Loucy (cell line): Measurements from ENCODE around the gene HBB.

Source experiments
- CTCF ChIP-seq: fragments of 200-600 bp; sonication (generic); conservative IDR thresholded peaks from 2 replicates; pipeline ENCODE4 v1.5.1; 2014; ENCODE audit warnings: mild to moderate bottlenecking, antibody characterized with exemption, low read length
- EZH2phosphoT487 ChIP-seq: fragments of 200-600 bp; IDR thresholded peaks from 2 replicates; pipeline ENCODE4 v1.6.1; 2018; ENCODE audit warnings: antibody characterized with exemption, mild to moderate bottlenecking, moderate library complexity, borderline replicate concordance

GRCh38 chr11:5198285-5198684, 28.6 kb downstream of the HBB start:
- TF ChIP-seq CTCF (no peak), EZH2phosphoT487 (no peak)
